GM12891 (cell line): ENCODE data around the gene PRUNE2.
"Not testable (repeated sequence)": the region's sequence is repeated elsewhere in the genome, so short reads cannot be mapped to it uniquely, and the experiment has no call there.

Experiments
- DNase-seq: peaks from one replicate; pipeline ENCODE4 v3.0.0; 2011; ENCODE audit warnings: low spot score; ENCODE audit not compliant: insufficient read length
- FAIRE-seq: peaks from 2 replicates; lab custom pipeline; 2011; peaks lifted over from hg19 to GRCh38; lab: Jason Lieb, UNC
- PAX5 ChIP-seq: IDR thresholded peaks from 2 replicates; pipeline ENCODE4 v1.6.1; 2011; ENCODE audit warnings: low read length, moderate library complexity, mild to moderate bottlenecking; ENCODE audit not compliant: insufficient read depth, severe bottlenecking
- POLR2A ChIP-seq: IDR thresholded peaks from 2 replicates; pipeline ENCODE4 v1.6.1; 2011; ENCODE audit warnings: low read depth, low read length, control low read depth
- POLR2AphosphoS5 ChIP-seq: IDR thresholded peaks from 2 replicates; pipeline ENCODE4 v1.6.1; 2011; ENCODE audit warnings: low read depth, low read length, control low read depth
- POU2F2 ChIP-seq: IDR thresholded peaks from 2 replicates; pipeline ENCODE4 v1.6.1; 2011; ENCODE audit warnings: low read depth, mild to moderate bottlenecking, control low read depth, low read length, moderate library complexity
- SPI1 ChIP-seq: IDR thresholded peaks from 2 replicates; pipeline ENCODE4 v1.6.1; 2011; ENCODE audit warnings: low read depth, low read length, control low read depth
- TAF1 ChIP-seq: IDR thresholded peaks from 2 replicates; pipeline ENCODE4 v1.6.1; 2011; ENCODE audit warnings: low read depth, low read length, control low read depth

PRUNE2 gene

GRCh38 chr9:76873056-76873792 is 32.7 kb downstream of the PRUNE2 start:
- TF ChIP-seq SPI1 (no peak), POU2F2 (no peak), PAX5 (no peak), POLR2AphosphoS5 (no peak), TAF1 (no peak), POLR2A (no peak)
- FAIRE-seq (no peak), DNase-seq (no peak)

GRCh38 chr9:76868897-76869296 is 37.0 kb downstream of the PRUNE2 start:
- no peak for FAIRE-seq
- no peak for TF ChIP-seq PAX5
- no peak for TF ChIP-seq TAF1
- no peak for TF ChIP-seq POU2F2
- TF ChIP-seq SPI1, result no peak
- no peak for TF ChIP-seq POLR2AphosphoS5
- no peak for TF ChIP-seq POLR2A
- no peak for DNase-seq

- FAIRE-seq, result no peak
- no peak for TF ChIP-seq SPI1
- DNase-seq, result no peak
Measured at GRCh38 chr9:76866689-76867088, 39.2 kb downstream of the PRUNE2 start.

- no peak for FAIRE-seq
- DNase-seq, result no peak
- TF ChIP-seq SPI1 (no peak), PAX5 (no peak), POU2F2 (no peak), TAF1 (no peak), POLR2AphosphoS5 (no peak), POLR2A (no peak)
Measured at GRCh38 chr9:76863832-76864231, 42.1 kb downstream of the PRUNE2 start.

GRCh38 chr9:76859860-76860259 is 46.1 kb downstream of the PRUNE2 start:
- no peak for TF ChIP-seq POU2F2
- no peak for TF ChIP-seq TAF1
- no peak for TF ChIP-seq SPI1
- no peak for TF ChIP-seq POLR2AphosphoS5
- TF ChIP-seq POLR2A, result no peak
- TF ChIP-seq PAX5, result no peak
- no peak for DNase-seq
- no peak for FAIRE-seq

- FAIRE-seq, DNase-seq: not testable (repeated sequence)
Measured at GRCh38 chr9:76858248-76858647, 47.7 kb downstream of the PRUNE2 start.

- DNase-seq, result no peak
- TF ChIP-seq POU2F2 (no peak), POLR2A (no peak)
- FAIRE-seq, result no peak
Measured at GRCh38 chr9:76856016-76856415, 49.9 kb downstream of the PRUNE2 start.

GRCh38 chr9:76855015-76855414 is 50.9 kb downstream of the PRUNE2 start:
- no peak for FAIRE-seq
- DNase-seq, result no peak
- TF ChIP-seq POLR2AphosphoS5 (no peak), POLR2A (no peak), SPI1 (no peak), TAF1 (no peak), POU2F2 (no peak), PAX5 (no peak)

- no peak for DNase-seq
- TF ChIP-seq PAX5 (no peak), POLR2A (no peak)
- no peak for FAIRE-seq
Measured at GRCh38 chr9:76852026-76852425, 53.9 kb downstream of the PRUNE2 start.

- TF ChIP-seq POLR2AphosphoS5 (no peak), PAX5 (no peak), POLR2A (no peak), TAF1 (no peak), SPI1 (no peak), POU2F2 (no peak)
- DNase-seq (no peak), FAIRE-seq (no peak)
Measured at GRCh38 chr9:76846297-76846696, 59.6 kb downstream of the PRUNE2 start.

GRCh38 chr9:76845254-76845653 is 60.7 kb downstream of the PRUNE2 start:
- FAIRE-seq, result no peak
- TF ChIP-seq POU2F2 (no peak), TAF1 (no peak), POLR2A (no peak), PAX5 (no peak), SPI1 (no peak), POLR2AphosphoS5 (no peak)
- no peak for DNase-seq
